GM13976 (cell line): ENCODE results near the gene GALNT2.

Experiments
- DNase-seq: peaks from one replicate; pipeline ENCODE4 v3.0.0; 2012; ENCODE audit warnings: low spot score
- in situ Hi-C: fragments of 300-500 bp; cut with MboI; formaldehyde crosslinking; loops from one replicate; pipeline ENCODE4 v1.12.0; 2022; ENCODE audit warnings: low sequenced_read_pairs, mixed read lengths, inconsistent platforms; ENCODE audit not compliant: unreplicated experiment
- TF ChIP-seq, protein P1 (sequence below): IDR thresholded peaks from 2 replicates; pipeline ENCODE4 v1.5.1; 2012; ENCODE audit warnings: borderline replicate concordance, mild to moderate bottlenecking; ENCODE audit not compliant: insufficient read depth; ENCODE audit errors: extremely low read depth, missing control alignments, control extremely low read depth

The GALNT2 gene

DNA sequence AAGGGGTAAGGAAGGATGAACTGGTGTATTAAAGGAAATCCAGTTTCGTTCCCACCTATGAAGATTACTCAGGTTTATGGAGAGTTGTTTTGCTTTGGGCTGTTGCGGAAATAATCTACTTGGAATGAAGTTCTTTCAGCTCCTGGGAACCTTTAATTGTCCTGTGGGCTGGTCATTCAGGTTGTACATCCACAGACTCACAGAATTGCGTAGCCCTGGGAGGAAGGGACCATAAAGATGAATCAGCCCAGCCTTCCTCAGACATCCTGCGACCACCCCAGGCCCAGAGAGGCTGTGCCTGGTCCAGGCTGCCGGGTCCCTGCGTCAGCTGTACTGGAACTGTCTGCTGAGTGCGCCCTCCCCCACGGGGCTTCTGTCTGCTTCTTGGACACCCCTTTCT is 72.7 kb downstream of the GALNT2 start:
- in situ Hi-C loops, result no loop called here
- no peak for DNase-seq
- TF ChIP-seq, protein P1, sequence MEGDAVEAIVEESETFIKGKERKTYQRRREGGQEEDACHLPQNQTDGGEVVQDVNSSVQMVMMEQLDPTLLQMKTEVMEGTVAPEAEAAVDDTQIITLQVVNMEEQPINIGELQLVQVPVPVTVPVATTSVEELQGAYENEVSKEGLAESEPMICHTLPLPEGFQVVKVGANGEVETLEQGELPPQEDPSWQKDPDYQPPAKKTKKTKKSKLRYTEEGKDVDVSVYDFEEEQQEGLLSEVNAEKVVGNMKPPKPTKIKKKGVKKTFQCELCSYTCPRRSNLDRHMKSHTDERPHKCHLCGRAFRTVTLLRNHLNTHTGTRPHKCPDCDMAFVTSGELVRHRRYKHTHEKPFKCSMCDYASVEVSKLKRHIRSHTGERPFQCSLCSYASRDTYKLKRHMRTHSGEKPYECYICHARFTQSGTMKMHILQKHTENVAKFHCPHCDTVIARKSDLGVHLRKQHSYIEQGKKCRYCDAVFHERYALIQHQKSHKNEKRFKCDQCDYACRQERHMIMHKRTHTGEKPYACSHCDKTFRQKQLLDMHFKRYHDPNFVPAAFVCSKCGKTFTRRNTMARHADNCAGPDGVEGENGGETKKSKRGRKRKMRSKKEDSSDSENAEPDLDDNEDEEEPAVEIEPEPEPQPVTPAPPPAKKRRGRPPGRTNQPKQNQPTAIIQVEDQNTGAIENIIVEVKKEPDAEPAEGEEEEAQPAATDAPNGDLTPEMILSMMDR, result no peak

DNA sequence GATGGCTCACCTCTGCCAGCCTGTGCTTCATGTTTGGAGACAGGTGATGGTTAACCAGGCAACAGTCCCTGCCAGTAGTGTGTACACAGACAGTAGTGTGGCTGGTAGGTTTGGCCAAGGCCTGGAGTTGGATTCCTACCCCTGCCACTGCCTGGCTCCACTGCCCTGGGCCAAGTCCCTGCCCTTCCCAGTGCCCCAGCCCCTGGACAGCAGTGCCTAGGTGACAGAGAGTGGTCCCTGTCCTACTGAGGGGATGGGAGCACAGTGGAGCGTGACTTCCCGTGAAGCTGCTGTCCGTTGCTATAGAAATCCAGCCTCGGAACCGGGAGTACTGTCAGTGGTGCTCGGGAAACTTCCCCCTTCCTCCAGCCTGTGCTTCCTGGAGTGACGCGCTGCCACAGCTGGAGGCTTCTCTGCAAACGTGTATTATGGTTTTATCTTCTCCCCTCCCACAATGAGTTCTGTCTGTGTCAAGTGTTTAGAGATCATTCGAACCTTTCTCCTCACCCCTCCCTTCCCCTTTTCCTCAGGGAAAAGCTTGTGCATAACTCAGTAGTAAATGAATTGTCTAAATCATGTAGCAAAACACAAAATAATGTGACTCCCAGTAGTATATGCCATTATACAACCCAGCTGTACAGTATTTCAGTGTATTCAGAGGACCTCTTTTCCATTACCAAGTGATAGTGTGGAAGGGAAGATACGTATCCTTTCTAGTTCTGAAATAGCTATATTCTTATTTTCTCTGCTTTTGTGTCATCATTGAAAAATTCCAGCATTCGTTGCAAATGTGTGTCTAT is 73.4 kb downstream of the GALNT2 start:
- TF ChIP-seq, protein P1, result no peak
- DNase-seq, result no peak
- in situ Hi-C loops, result no loop called here

DNA sequence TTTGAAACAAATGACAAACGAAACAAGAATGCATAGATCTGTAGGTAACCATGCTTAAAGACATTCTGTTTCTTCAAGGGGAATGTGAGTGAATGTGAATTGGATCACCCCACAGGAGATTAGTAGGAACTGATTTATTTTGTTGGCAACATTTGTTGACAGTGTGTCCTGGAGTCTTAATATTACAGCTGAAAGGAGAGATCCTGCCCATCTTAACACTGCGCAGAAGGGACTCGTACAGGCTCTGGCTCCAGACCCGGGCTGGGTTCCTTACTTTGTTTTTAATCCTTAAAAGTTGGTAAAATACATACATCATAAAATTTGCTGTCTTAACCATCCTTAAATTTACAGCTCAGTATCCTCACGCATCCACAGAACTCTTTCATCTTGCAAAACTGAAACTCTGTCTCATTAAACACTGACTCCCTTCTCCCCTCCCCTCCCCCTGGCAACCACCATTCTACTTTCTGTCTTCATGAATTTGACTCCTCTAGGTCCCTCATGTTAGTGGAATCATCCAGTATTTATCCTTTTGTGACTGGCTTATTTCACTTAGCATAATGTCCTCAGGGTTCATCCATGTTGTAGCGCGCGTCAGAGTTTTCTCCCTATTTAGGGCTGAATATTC is 74.1 kb downstream of the GALNT2 start:
- in situ Hi-C loops, result no loop called here
- no peak for DNase-seq
- TF ChIP-seq, protein P1, result no peak

DNA sequence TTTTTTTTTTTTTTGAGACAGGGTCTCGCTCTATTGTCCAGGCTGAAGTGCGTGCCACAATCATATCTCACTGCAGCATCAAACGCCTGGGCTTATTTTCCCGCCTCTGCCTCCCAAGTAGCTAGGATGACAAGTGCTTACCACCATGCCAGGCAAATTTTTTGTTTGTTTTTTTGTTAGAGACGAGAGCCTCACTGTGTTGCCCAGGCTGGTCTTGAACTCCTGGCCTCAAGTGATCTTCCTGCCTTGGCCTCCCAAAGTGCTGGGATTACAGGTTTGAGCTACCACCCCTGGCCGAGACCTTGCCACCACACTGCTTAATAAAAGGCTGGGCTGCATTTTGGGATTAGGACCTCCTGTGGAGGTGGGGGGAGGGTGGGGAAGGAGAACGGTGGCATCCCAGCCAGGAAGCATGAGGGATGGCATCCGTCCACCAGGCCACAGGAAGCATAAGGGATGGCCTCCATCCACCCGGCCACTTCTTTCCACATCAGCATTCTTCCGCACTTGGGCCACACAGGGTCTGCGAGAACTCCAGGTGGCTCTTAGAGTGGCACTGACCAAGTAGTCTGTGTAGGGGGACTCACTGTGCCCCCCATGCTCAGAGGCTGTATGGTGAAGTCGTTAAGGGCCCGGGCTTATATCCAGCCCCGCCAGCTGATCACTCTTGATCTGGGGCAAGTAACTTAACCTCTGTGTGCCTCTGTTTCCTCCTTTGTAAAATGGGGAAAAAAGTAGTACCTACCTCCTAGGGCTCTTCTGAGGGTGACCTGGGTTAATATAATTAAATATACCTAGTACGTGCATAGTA is 75.0 kb downstream of the GALNT2 start:
- TF ChIP-seq, protein P1, result no peak
- in situ Hi-C loops, result no loop called here
- DNase-seq, result no peak

DNA sequence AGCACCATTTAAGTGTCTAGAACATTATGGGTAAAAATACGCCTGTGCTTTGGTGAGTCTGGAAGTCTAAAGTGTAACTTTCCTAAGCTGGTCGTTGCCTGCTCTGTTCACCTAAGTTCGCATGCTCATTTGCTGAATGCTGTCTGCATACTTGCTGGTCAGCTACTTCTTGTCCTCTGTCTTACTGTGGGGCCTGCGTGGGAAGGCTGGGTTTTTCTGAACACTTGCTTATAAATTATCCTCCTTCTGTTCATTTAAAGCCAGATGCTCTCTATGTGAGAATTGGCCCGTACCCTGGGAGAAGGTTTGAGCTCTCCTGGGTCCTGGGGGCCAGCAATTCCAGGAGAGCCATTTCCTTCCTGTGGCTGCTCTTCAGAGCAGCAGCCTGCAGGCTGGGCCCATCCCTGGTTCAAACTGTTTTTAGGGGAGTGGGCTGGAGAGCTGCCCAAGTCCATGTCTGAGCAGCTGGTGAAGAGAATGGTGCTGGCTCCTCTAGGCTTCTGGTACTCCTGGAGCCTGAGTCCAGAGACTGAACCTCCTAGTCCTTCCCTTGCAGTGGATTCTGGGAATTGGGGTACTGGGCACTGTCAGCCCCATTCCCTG is 75.7 kb downstream of the GALNT2 start:
- TF ChIP-seq, protein P1, result no peak
- DNase-seq, result no peak
- in situ Hi-C loops, result no loop called here

DNA sequence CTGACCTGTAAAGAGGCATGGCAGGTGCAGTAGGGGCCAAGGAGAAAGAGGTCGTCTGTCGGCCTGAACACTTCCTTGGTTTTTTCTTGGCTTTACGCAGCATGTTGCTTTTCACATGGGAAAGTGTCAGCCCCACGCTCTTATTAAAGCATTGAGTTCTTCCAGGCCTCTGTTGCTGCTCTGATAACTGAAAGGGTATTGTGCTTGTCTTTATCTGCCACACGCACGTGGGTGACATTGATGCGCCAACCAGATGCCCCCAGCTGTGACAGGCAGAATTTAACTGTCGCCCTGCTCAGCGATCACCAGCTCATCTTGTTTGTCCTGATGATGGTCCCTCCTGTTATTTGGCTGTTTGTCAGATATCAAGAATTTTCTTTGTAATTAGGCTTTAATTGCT is 76.5 kb downstream of the GALNT2 start:
- DNase-seq, result no peak
- TF ChIP-seq, protein P1, result no peak

More for the DNA sequence above, 76.5 kb downstream of the GALNT2 start:
- in situ Hi-C loops, result no loop called here
